Measurements from ENCODE around the gene FBN2. TPM values are rescaled to one million over a fixed set of nuclear protein-coding genes. Genes with fewer than 3 reads are reported as not detected.

Gene FBN2
- total RNA-seq, 1 experiment from 2014 or later: not detected

DNA sequence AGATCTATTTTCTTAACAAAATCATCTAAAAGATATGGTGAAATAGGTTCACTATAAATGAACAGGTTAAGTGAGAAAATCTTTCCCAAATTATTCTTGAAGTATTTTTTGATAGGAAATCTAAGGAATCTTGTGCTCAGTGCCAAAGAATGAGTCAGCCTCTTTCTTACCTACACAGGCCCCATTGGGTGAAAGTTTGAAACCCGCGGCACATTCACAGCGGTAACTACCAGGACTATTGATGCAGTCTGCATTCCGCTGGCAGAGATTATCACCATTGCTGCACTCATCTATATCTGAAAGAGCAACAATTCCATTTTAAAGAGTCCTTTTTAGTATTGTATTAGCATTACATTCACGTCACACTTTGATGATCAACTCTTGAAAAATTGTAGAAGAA, 232.7 kb downstream of the FBN2 start:
- DNase-seq (ENCODE audit: low read depth): no peak
- in situ Hi-C loops (cut with HindIII; ENCODE audit: low pct_unique_long_range_greater_than_20kb, low sequenced_read_pairs): no loop called here

DNA sequence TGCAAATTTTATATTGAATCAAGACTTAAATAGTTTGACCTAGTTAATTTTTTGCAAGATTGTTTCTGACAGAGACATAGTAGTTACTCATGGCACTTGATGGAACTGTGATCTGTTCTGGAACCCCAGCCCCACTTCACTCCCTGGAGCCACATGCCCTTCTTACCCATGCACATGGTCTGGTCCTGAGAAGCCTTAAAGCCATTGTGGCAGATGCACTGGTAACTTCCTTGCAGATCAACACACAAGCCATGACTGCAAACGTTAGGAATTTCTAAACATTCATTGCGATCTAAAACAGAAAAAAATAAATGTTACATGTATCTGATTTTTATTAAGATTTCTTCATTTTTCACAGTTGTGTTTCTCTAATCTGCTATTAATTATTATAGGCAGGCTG, 233.3 kb downstream of the FBN2 start:
- DNase-seq (ENCODE audit: low read depth): no peak
- in situ Hi-C loops (cut with HindIII; ENCODE audit: low pct_unique_long_range_greater_than_20kb, low sequenced_read_pairs): no loop called here

DNA sequence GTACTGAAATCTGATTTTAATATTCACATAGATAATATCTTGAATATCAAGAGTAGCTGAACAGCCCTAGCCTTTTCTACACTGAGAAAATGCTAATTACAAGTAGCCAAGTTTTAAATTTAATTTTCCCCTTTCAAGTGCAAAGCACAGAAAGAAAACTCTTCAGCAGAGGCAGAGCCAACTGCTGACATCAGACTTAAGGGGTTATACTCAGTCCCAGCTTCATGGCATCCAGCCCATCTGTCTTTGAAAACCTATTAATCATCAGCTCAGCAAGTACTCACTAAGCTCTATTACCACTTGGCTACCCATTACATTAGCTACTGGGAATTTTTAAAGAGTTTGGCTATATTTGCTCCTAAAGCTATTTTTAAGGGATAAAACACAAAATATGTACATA, 234.0 kb downstream of the FBN2 start:
- DNase-seq (ENCODE audit: low read depth): no peak
- in situ Hi-C loops (cut with HindIII; ENCODE audit: low pct_unique_long_range_greater_than_20kb, low sequenced_read_pairs): no loop called here

DNA sequence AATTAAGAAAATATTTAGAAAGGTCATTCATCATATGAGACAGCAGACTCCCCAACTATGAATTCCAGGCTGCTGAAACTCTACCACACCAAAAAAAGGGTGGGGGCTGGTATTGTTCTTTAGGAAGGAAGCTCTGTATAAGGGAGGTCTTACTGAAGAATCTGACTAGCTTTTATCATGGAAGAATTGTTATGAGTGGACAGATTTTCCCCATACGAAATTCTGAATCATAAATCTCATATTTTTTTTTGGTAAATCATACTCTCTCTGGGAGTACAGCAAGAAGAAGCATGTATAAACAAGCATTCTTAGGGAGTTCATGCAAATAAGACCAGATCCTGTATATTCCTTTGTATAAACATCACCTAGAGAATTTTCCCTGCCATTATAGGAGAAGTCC, 234.5 kb downstream of the FBN2 start:
- no peak for DNase-seq (ENCODE audit: low read depth)
- in situ Hi-C loops (cut with HindIII; ENCODE audit: low pct_unique_long_range_greater_than_20kb, low sequenced_read_pairs): no loop called here

DNA sequence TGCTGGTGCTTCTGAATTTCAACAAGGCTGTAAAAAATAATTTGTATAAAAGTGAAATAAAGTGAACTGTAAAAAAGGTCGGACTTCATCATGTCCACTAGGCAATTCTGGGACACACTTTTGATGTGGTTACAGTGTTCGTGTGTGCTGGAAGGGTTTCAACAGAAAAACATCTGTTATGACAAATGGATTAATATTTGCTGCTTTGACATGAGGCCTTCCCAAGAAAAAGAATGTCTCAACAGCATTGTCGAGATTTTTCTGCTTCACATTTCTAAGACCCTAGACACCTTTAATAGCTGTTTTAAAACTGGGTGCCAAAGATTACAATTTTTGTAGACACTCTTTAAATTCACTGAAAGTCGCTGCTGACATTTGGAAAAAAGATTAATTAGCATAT, 237.9 kb downstream of the FBN2 start:
- no peak for DNase-seq (ENCODE audit: low read depth)
- in situ Hi-C loops (cut with HindIII; ENCODE audit: low pct_unique_long_range_greater_than_20kb, low sequenced_read_pairs): no loop called here

DNA sequence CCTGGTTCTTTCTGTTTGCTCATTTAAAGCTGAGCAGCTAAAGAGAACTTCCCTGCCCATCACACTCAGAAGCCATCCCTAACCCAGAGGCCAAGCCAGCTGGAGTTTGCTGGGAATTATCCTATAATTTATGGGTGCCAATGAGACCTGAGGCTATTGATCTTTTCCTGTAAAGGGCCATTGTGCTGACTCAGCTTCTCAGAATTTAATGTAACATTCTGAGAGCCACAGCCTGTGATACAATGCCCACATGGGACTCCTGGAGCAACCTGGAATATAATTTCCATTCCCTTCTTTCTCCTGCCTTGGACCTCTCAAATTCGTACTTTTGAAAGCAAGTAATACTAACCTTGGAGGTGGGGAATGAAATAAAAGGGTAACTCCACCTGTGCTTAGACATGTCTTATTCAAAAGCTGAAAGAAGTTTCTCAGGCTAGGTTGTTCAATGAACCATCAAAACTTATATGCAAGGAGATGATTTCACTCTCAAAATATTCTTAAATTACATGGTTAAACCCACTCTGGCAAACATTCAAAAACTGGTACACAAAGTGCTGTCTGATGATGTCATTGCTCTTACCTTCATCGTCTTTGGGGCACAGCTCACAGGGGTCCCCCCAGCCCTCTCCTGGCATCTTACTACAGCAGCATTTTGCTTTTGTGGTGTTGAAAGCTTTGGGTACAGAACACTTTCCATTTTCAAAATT, 247.7 kb downstream of the FBN2 start:
- peak; percentile 8 for DNase-seq (ENCODE audit: low read depth)
- in situ Hi-C loops (cut with HindIII; ENCODE audit: low pct_unique_long_range_greater_than_20kb, low sequenced_read_pairs): no loop called here

DNA sequence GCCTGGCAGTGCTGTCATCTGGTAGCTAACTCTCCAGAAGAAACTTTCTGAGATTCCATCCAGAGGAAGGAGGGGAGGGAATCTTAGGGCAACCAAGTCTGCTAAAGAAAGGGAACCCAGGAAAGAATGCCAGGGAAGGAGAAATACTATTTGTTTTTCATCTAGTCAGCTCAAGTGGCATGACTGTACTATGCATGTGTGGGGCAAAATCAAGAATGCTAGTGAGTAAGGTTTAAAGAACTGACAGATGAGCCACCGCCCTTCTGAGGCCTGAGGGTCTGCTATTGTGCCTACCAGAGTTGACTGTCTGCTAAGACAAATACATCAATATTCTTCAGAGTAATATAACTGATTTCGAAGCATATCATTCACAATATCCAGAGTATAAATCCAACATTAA, 250.3 kb downstream of the FBN2 start:
- DNase-seq (ENCODE audit: low read depth): no peak
- in situ Hi-C loops (cut with HindIII; ENCODE audit: low pct_unique_long_range_greater_than_20kb, low sequenced_read_pairs): no loop called here

DNA sequence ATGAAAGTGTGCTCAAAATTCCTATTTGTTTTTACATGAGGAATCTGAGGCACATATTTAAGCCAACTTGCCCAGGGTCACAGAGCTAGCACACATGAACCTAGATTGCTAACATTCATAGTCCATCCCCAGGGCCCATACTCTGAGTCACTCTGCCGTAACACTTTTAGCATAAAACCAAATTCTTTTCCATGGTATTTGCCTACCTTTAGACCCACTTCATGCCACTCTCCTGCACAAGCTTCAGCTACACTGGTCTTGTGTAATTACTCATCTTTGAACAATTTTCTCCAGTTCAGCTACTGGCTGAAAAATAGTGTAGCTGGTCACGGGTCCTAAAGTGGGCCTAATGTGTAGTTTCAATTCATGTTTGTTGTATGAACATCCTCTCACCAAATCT, 253.8 kb downstream of the FBN2 start:
- no peak for DNase-seq (ENCODE audit: low read depth)
- in situ Hi-C loops (cut with HindIII; ENCODE audit: low pct_unique_long_range_greater_than_20kb, low sequenced_read_pairs): no loop called here

DNA sequence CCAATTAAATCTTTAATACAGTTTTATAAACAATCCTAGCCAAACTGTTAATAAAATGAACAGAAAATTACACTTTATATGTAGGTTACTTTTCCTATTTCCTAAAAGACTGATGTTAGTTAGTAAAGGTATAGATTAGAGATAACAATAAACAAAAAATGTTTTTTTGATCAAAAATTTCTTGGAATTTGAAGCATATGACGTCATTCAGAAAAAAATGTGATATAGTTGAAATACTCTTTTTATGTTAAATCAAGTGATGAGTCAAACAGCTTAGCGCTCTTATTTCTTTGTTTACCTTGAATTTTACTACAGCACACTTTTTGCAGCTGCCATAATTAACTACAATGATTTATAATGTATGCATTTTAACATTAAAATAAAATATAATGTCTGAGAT, 258.7 kb downstream of the FBN2 start:
- DNase-seq (ENCODE audit: low read depth): no peak
- in situ Hi-C loops (cut with HindIII; ENCODE audit: low pct_unique_long_range_greater_than_20kb, low sequenced_read_pairs): no loop called here

DNA sequence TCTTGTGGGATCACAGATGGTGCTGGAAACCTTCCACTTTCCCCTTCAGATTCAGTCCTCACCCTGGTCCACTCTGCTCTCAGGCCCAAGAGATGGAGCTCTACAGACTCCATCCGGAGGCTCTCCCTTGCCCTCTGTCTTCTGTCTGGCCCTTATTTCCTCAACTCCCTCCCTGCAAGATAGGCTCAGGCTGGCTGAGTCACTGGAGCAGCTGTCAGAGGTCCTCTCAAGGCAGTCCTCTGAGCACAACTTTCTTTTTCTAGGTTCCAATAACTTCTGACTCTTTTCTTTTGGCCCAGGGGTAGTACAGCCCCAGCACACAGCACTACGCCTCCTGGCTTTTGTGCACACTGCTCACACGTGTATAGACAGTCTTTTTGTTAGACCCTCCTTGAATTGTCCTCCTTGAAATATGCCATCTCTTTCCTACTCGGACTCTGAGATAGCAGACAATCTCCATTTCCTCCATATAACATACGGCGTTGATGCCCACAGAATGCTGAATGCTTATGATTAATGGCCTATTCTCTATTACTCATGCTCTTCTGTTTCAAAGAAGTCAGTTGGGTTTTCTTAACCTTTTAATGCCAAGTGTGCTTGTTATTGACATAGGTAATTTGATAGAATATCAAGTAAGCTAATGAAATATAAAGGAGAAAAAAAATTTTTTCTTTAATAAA, 261.4 kb downstream of the FBN2 start:
- in situ Hi-C loops (cut with HindIII; ENCODE audit: low pct_unique_long_range_greater_than_20kb, low sequenced_read_pairs): no loop called here
- DNase-seq (ENCODE audit: low read depth): no peak

DNA sequence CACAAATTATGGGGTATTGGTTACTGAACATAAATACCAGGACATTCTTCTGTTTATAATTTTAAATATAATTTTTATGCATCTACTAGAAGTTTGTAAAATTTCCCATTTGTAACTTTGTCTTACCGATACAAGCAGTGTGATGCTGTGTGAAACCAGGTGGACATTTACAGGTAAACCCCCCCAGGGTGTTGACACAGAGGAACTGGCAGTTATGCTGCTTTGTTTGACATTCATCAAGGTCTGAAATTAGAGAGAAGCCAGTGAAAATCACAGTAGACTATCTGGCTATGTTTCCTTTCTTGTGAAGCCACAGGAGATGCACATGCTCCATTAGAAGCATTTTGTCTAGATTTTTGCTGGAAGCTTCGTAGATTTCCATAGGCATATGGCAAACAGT, 263.6 kb downstream of the FBN2 start:
- in situ Hi-C loops (cut with HindIII; ENCODE audit: low pct_unique_long_range_greater_than_20kb, low sequenced_read_pairs): no loop called here
- DNase-seq (ENCODE audit: low read depth): no peak

DNA sequence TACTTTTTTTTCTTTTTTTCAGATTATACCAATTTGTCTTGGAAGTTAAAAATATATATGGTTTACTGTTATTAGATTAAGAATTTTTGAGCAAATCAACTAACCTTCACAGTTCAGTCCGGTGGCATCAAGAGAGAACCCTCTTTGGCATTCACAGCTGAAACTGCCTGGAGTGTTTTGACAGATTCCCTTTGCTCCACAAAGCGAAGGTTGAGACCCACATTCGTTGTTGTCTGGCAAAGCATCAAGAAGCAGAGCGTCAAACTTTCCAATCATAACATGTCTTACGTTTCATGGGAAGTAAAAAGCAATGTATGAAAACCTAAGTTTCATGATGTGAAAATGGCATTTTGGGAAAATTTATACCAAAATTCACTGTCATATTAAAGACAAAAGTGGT, 264.3 kb downstream of the FBN2 start:
- in situ Hi-C loops (cut with HindIII; ENCODE audit: low pct_unique_long_range_greater_than_20kb, low sequenced_read_pairs): no loop called here

DNA sequence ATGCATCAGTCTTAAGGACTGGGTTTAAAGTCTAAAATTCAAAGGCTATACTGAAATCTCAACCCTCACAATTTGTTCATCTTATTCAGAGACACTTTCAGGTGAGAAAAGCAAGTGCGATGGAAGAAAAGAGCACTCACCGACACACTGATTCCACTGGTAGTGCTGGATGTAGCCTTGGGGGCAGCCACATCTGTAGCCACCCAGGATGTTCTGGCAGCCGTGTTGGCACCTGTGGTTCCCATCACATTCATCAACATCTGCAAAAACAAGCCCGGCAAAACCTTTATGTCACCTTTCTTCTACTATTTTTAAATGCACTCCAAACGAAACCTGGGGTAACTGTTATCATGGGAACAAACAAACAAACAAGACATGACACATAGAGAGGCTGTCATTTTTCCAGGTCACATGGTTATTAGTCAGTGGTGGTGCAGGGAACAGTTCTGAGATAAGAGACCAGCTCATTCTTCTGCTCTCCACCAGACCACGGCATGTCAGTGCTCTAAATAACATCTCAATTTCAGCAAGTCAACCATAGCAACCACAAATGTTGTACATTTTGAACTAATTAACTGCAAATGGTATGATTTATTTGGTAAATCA, 266.1 kb downstream of the FBN2 start:
- in situ Hi-C loops (cut with HindIII; ENCODE audit: low pct_unique_long_range_greater_than_20kb, low sequenced_read_pairs): no loop called here
- DNase-seq (ENCODE audit: low read depth): peak; percentile 63

More for the DNA sequence above, 264.3 kb downstream of the FBN2 start:
- no peak for DNase-seq (ENCODE audit: low read depth)

DNA sequence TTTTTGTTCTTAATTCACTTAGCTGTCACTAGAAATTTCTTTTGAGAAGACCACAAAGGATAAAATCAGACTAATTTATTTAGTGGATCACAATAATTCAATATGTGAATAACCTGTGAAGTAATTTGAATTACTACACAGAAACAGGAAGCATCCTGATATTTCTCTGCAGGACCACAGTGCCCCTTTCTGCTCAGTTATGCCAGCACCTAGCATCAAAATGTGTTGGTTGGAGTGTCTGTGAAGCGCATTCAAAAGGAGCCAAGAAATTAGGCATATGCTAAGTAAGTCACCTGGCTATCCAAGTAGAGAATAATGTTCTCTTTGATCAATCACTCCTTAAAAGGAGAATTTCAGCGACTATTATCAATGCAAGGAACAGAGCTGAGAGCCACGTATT, 267.0 kb downstream of the FBN2 start:
- in situ Hi-C loops (cut with HindIII; ENCODE audit: low pct_unique_long_range_greater_than_20kb, low sequenced_read_pairs): no loop called here
- DNase-seq (ENCODE audit: low read depth): no peak

DNA sequence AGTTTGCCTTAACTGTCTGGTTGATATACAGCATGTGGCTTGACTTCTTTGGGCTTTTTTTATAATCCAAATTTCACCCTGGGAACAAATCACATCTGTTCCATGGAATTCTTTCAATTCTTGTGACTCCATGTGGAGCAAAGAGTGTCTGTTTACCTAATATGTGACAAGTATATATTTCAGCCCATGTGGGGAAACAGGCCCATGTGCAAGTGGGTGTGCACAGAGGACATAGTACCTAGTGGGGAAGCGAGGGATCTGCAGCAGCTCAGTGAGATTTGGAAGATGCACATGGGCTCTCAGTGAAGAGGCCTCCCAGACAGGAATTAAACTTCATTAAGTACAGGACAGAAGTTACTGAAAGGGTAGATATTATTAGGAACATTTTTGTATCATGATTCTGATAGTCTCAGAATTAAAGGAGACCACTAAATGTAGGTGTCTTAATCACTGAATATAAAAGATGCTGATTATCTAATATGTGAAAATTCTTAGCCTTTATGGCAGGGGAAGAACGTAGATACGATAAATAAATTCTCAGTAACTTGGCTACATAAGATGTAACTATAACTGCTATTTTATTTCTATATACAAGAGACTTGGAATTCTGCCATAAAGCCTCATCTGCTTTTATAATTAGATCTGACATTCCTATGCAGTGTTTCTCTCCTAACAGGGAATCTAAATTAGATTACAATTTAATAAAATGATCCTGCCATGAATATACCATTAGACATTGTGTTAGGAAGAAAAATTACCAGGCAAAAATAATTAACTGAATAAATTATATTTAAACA, 273.3 kb downstream of the FBN2 start:
- DNase-seq (ENCODE audit: low read depth): no peak
- in situ Hi-C loops (cut with HindIII; ENCODE audit: low pct_unique_long_range_greater_than_20kb, low sequenced_read_pairs): no loop called here

DNA sequence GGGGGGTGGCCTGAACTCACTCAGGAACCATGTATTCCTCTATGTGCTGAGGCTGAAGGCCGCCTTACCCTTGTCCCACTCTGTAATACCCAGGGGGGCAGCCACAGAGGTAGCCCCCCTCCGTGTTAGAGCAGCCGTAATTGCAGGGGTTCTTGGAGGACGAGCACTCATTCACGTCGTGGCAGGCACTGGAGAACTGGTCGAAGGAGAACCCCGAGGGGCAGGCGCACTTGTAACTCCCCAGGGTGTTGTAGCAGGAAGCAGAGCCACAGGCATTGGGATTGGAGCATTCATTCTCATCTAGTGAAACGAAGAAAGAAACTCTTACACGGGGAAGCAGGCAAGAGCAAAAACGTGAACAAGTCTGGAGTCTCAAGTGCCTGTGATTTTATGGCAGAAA, 274.7 kb downstream of the FBN2 start:
- DNase-seq (ENCODE audit: low read depth): no peak
- in situ Hi-C loops (cut with HindIII; ENCODE audit: low pct_unique_long_range_greater_than_20kb, low sequenced_read_pairs): no loop called here

DNA sequence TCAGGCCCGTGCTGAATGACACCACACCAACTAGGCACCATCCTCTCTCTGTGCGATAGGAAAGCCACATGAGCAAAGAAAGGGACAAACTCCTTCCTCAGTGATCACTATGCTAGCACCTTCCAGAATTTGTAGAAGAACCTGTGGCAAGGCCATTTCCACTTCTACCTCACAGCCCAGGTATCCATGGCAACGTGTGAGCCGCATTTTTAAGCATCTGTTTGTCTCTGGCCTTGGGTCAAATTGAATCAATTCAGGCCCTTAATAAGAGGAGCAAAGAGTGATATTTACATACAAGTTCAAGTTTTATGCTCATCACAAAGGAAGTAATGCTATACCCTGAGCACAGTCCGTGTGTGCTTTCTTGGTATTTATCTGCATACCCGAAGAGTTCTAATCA, 275.1 kb downstream of the FBN2 start:
- no peak for DNase-seq (ENCODE audit: low read depth)
- in situ Hi-C loops (cut with HindIII; ENCODE audit: low pct_unique_long_range_greater_than_20kb, low sequenced_read_pairs): no loop called here

DNA sequence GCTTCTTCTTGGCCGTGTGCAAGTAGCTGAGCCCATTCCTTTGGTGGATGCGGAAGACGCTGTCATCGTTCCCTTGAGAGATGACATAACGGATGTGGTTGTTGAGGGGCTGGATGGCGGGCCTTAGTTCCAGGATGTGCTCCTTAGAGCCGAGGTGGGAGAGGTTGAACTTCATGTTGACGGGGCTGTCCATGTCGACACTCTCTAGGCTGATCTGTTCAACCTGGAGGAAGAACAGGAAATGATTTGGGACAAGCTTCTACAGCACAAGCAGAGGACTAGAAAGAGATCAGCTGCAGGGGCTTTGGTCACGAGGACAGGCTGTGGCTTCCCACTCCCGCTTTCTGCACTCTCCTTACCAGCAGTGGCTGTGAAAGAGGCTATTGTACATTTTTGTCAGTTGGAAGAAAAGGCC, 278.4 kb downstream of the FBN2 start:
- no peak for DNase-seq (ENCODE audit: low read depth)
- in situ Hi-C loops (cut with HindIII; ENCODE audit: low pct_unique_long_range_greater_than_20kb, low sequenced_read_pairs): no loop called here

DNA sequence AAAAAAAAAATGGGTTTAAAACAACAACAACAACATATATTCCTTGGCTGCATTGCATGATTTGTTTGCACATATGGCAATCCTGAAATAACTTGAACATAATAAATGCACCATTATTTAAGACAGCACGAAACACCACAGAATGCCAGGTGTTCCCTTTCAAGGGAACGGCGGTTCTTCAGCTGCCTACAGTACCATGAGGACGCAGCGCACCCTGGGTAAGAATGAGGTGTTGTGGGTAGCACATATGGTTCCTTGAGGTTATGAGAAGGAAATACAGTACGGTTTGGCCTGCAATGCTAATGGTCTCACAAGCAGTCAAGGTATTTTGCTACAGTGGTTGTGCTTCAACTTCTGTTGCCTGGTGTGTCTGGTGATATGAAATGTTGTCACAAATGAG, 279.7 kb downstream of the FBN2 start:
- no peak for DNase-seq (ENCODE audit: low read depth)
- in situ Hi-C loops (cut with HindIII; ENCODE audit: low pct_unique_long_range_greater_than_20kb, low sequenced_read_pairs): no loop called here

Data from Caki2 (cell line).